ENCODE results near the gene MAP2K5. TPM values are rescaled to one million over a fixed set of nuclear protein-coding genes. Genes with fewer than 3 reads are reported as not detected.

Gene MAP2K5
- total RNA-seq, 1 donor from 2014 or later, result 11.6 TPM

DNA sequence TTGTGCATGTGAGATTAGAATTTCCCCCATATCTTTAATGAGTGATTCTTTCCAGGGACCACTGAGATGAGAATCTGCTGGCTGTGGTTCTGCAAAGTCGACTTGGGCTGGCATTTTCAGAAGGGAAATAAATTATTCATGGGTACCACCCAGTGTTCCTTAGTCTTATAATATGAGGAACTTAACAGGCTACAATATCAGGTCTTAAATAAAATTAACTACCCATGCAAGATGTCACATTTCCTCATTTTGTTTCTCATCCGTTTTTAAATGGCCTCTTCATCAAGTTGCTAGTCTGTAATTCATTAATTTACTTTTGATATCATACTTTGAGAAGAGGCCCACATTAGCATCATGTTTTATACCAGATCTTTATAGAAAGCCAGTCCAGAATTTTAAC, 224.5 kb downstream of the MAP2K5 start:
- H3K4me3 Mint-ChIP-seq (ENCODE audit: unreplicated experiment), result no peak overlapping the region
- Histone ChIP-seq H3K27me3 (ENCODE audit: insufficient read depth, low read length) (no peaks in the 10 kb centered on the region), H3K4me2 (ENCODE audit: low read length) (no peak overlapping the region), H3K36me3 (ENCODE audit: insufficient read depth, low read length) (no peaks in the 10 kb centered on the region), H2AFZ (ENCODE audit: low read depth, low read length) (no peak overlapping the region), H3K79me2 (ENCODE audit: insufficient read depth, low read length) (no peaks in the 10 kb centered on the region), H3K9me3 (ENCODE audit: insufficient read depth, low read depth, low read length) (no peaks in the 10 kb centered on the region), H3K27ac (ENCODE audit: low read depth, low read length) (no peak overlapping the region), H4K20me1 (ENCODE audit: insufficient read depth, low read length) (no peaks in the 10 kb centered on the region), H3K9ac (ENCODE audit: low read length) (no peak overlapping the region), H3K4me3 (ENCODE audit: insufficient read depth, low read depth, low read length) (no peak overlapping the region), H3K4me1 (ENCODE audit: insufficient read depth, low read length) (no peaks in the 10 kb centered on the region)
- H3K27me3 Mint-ChIP-seq (ENCODE audit: low read depth, unreplicated experiment), result peaks cover 2% of the 10 kb centered on the region
- TF ChIP-seq, protein P1, sequence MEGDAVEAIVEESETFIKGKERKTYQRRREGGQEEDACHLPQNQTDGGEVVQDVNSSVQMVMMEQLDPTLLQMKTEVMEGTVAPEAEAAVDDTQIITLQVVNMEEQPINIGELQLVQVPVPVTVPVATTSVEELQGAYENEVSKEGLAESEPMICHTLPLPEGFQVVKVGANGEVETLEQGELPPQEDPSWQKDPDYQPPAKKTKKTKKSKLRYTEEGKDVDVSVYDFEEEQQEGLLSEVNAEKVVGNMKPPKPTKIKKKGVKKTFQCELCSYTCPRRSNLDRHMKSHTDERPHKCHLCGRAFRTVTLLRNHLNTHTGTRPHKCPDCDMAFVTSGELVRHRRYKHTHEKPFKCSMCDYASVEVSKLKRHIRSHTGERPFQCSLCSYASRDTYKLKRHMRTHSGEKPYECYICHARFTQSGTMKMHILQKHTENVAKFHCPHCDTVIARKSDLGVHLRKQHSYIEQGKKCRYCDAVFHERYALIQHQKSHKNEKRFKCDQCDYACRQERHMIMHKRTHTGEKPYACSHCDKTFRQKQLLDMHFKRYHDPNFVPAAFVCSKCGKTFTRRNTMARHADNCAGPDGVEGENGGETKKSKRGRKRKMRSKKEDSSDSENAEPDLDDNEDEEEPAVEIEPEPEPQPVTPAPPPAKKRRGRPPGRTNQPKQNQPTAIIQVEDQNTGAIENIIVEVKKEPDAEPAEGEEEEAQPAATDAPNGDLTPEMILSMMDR (IDR thresholded peaks at IDR 0.05; ENCODE audit: insufficient read depth, low read depth, low read length), result no peak
- no peak for TF ChIP-seq EZH2 (IDR thresholded peaks at IDR 0.05; ENCODE audit: insufficient read depth, low read length)
- FAIRE-seq (no peak), DNase-seq (ENCODE audit: low read depth) (no peak)
- no peaks in the 10 kb centered on the region for H3K36me3 Mint-ChIP-seq (ENCODE audit: low read depth, unreplicated experiment)
- no peaks in the 10 kb centered on the region for H3K4me1 Mint-ChIP-seq (ENCODE audit: low read depth, unreplicated experiment)
- no peaks in the 10 kb centered on the region for H3K9me3 Mint-ChIP-seq (ENCODE audit: unreplicated experiment)
- no peak overlapping the region for H3K27ac Mint-ChIP-seq (ENCODE audit: unreplicated experiment)

DNA sequence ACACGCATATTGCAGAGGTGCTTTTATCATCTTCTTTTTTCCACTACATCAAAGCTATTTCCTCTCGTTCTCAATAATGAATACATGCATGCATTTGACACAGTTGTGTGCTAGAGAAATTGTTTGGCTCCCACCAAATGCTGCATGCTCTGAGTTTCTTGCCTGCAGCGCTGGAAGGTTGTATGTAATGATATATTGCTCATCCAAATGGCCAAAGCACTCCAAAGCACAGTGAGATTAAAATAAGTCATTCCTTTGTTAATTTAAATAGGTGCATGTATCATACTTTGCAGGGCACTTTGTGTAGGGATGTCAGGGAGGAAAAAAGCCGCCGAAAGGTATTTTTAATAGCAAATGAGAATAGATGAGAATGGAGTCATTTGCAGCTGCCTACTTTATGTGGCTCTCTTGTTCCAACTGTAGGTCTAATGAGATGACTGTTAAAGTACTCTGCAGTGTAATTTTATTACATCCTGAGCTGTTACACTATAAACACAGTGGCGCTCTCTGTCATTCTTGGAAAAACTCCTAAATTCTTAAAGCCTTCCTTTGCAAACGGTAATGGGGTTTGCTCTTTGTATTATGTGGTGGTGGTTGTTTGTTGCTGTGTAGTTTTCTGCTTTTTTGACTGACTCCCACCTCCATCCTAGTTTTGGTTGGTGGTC, 225.9 kb downstream of the MAP2K5 start:
- Mint-ChIP-seq H3K4me1 (ENCODE audit: low read depth, unreplicated experiment) (no peaks in the 10 kb centered on the region), H3K4me3 (ENCODE audit: unreplicated experiment) (no peak overlapping the region), H3K9me3 (ENCODE audit: unreplicated experiment) (no peaks in the 10 kb centered on the region), H3K27ac (ENCODE audit: unreplicated experiment) (no peak overlapping the region), H3K27me3 (ENCODE audit: low read depth, unreplicated experiment) (peaks cover 2% of the 10 kb centered on the region), H3K36me3 (ENCODE audit: low read depth, unreplicated experiment) (no peaks in the 10 kb centered on the region)
- H3K4me1 ChIP-seq (ENCODE audit: insufficient read depth, low read length), result no peaks in the 10 kb centered on the region
- TF ChIP-seq, protein P1 (IDR thresholded peaks at IDR 0.05; ENCODE audit: insufficient read depth, low read depth, low read length), result no peak
- no peak for TF ChIP-seq EZH2 (IDR thresholded peaks at IDR 0.05; ENCODE audit: insufficient read depth, low read length)
- H2AFZ ChIP-seq (ENCODE audit: low read depth, low read length), result no peak overlapping the region
- H3K27me3 ChIP-seq (ENCODE audit: insufficient read depth, low read length), result no peaks in the 10 kb centered on the region
- no peaks in the 10 kb centered on the region for H4K20me1 ChIP-seq (ENCODE audit: insufficient read depth, low read length)
- no peak overlapping the region for H3K9ac ChIP-seq (ENCODE audit: low read length)
- DNase-seq (ENCODE audit: low read depth) (no peak), FAIRE-seq (no peak)
- H3K36me3 ChIP-seq (ENCODE audit: insufficient read depth, low read length), result no peaks in the 10 kb centered on the region
- no peak overlapping the region for H3K27ac ChIP-seq (ENCODE audit: low read depth, low read length)
- no peak overlapping the region for H3K4me2 ChIP-seq (ENCODE audit: low read length)
- no peaks in the 10 kb centered on the region for H3K9me3 ChIP-seq (ENCODE audit: insufficient read depth, low read depth, low read length)
- H3K79me2 ChIP-seq (ENCODE audit: insufficient read depth, low read length), result no peaks in the 10 kb centered on the region
- H3K4me3 ChIP-seq (ENCODE audit: insufficient read depth, low read depth, low read length), result no peak overlapping the region

Data from astrocyte (in vitro differentiated cells and primary cell).